ENCODE measurements around the gene TIGD2. TPM values are rescaled to one million over a fixed set of nuclear protein-coding genes. Genes with fewer than 3 reads are reported as not detected.
A peak's percentile ranks its signal among the peaks of the same experiment; 100 is the strongest.

TIGD2 gene
- total RNA-seq (9.1 TPM), polyA plus RNA-seq (ENCODE audit: insufficient read depth, low read depth, low replicate concordance) (5.1 TPM)
- long read RNA-seq, donor 1, partial matches to known transcripts: 0 of 5 reads
- long read RNA-seq, donor 1, other reads (novel, unspliced or antisense): 0 of 5 reads
- long read RNA-seq, donor 2, partial matches to known transcripts: 0 of 8 reads
- long read RNA-seq, donor 2, other reads (novel, unspliced or antisense): 0 of 8 reads
- long read RNA-seq, donor 3, transcript TIGD2-201 (1 exons, 2,083 nt): major isoform, 6 of 7 reads
- long read RNA-seq, donor 3, partial matches to known transcripts: 0 of 7 reads
- long read RNA-seq, donor 3, other reads (novel, unspliced or antisense): 0 of 7 reads
- long read RNA-seq, donor 4, partial matches to known transcripts: 0 of 2 reads
- long read RNA-seq, donor 4, other reads (novel, unspliced or antisense): 0 of 2 reads
- long read RNA-seq, donor 5, partial matches to known transcripts: 0 of 1 reads
- long read RNA-seq, donor 5, other reads (novel, unspliced or antisense): 0 of 1 reads
- long read RNA-seq, donor 6, transcript TIGD2-201 (1 exons, 2,083 nt): major isoform, 5 of 8 reads
- long read RNA-seq, donor 6, partial matches to known transcripts: 0 of 8 reads
- long read RNA-seq, donor 6, other reads (novel, unspliced or antisense): 0 of 8 reads
- long read RNA-seq, donor 7, partial matches to known transcripts: 0 of 6 reads
- long read RNA-seq, donor 7, other reads (novel, unspliced or antisense): 0 of 6 reads
- long read RNA-seq, donor 8, transcript TIGD2-201 (1 exons, 2,083 nt): major isoform, 5 of 6 reads
- long read RNA-seq, donor 8, partial matches to known transcripts: 0 of 6 reads
- long read RNA-seq, donor 8, other reads (novel, unspliced or antisense): 0 of 6 reads
- long read RNA-seq, donor 9, partial matches to known transcripts: 0 of 2 reads
- long read RNA-seq, donor 9, other reads (novel, unspliced or antisense): 0 of 2 reads
- long read RNA-seq, donor 10, transcript TIGD2-201 (1 exons, 2,083 nt): major isoform, 6 of 9 reads
- long read RNA-seq, donor 10, partial matches to known transcripts: 0 of 9 reads
- long read RNA-seq, donor 10, other reads (novel, unspliced or antisense): 0 of 9 reads

GRCh38 chr4:89110986-89111832 lies at the start of gene TIGD2:
TIGD2 (plus strand) TSS chr4:89111533; CDS start chr4:89112975, 1,442 bp downstream.
- H3K27me3 ChIP-seq (ENCODE audit: control insufficient read depth, insufficient read depth, low read length): no peaks in the 10 kb centered on the region
- TF ChIP-seq CTCF (IDR thresholded peaks at IDR 0.05; ENCODE audit: borderline replicate concordance, extremely low read depth, insufficient read depth): peak; percentile 56
- peak; percentile 92 to 97 (median 95) for DNase-seq
- H3K9me3 ChIP-seq (ENCODE audit: control insufficient read depth in 2 of 3, insufficient read depth in 1 of 3, low read length in 3 of 3): no peaks in the 10 kb centered on the region
- H3K4me1 ChIP-seq (ENCODE audit: control insufficient read depth in 2 of 3, insufficient read depth in 2 of 3, low read depth in 1 of 3, low read length in 3 of 3): peaks cover 0 to 9% (median 3%) of the 10 kb centered on the region in 3 donors
- peak within 1 kb of the TSS; percentile 71 to 79 (median 79) for H3K4me3 ChIP-seq (ENCODE audit: low read length in 3 of 3)
- peak within 1 kb of the TSS; percentile 64 to 76 (median 65) for H3K9ac ChIP-seq (ENCODE audit: low read length in 3 of 3)
- intact Hi-C loops (cut with DNase I): no loop called here
- no peaks in the 10 kb centered on the region for H3K36me3 ChIP-seq (ENCODE audit: control insufficient read depth in 2 of 3, insufficient read depth in 3 of 3, low read length in 3 of 3)
- peak within 1 kb of the TSS; percentile 76 to 81 for H3K27ac ChIP-seq (ENCODE audit: low read depth in 2 of 2, low read length in 2 of 2)
- FAIRE-seq: no peak

GRCh38 chr4:89064848-89065247 lies 46.5 kb upstream of the TIGD2 start:
- no peaks in the 10 kb centered on the region for H3K9me3 ChIP-seq (ENCODE audit: control insufficient read depth in 2 of 3, insufficient read depth in 1 of 3, low read length in 3 of 3)
- no peaks in the 10 kb centered on the region for H3K27me3 ChIP-seq (ENCODE audit: control insufficient read depth, insufficient read depth, low read length)
- H3K4me1 ChIP-seq (ENCODE audit: control insufficient read depth in 2 of 3, insufficient read depth in 2 of 3, low read depth in 1 of 3, low read length in 3 of 3): no peaks in the 10 kb centered on the region
- intact Hi-C loops (cut with DNase I): no loop called here
- no peaks in the 10 kb centered on the region for H3K36me3 ChIP-seq (ENCODE audit: control insufficient read depth in 2 of 3, insufficient read depth in 3 of 3, low read length in 3 of 3)
- TF ChIP-seq CTCF (IDR thresholded peaks at IDR 0.05; ENCODE audit: borderline replicate concordance, extremely low read depth, insufficient read depth): no peak
- H3K9ac ChIP-seq (ENCODE audit: low read length in 3 of 3): no peak overlapping the region
- no peak overlapping the region for H3K4me3 ChIP-seq (ENCODE audit: low read length in 3 of 3)
- DNase-seq (no peak), FAIRE-seq (no peak)
- no peak overlapping the region for H3K27ac ChIP-seq (ENCODE audit: low read depth in 2 of 2, low read length in 2 of 2)

- FAIRE-seq (no peak), DNase-seq (no peak)
- no peak overlapping the region for H3K4me3 ChIP-seq (ENCODE audit: low read length in 3 of 3)
- TF ChIP-seq CTCF (IDR thresholded peaks at IDR 0.05; ENCODE audit: borderline replicate concordance, extremely low read depth, insufficient read depth): no peak
- H3K9ac ChIP-seq (ENCODE audit: low read length in 3 of 3): no peak overlapping the region
- H3K36me3 ChIP-seq (ENCODE audit: control insufficient read depth in 2 of 3, insufficient read depth in 3 of 3, low read length in 3 of 3): no peaks in the 10 kb centered on the region
- no peaks in the 10 kb centered on the region for H3K9me3 ChIP-seq (ENCODE audit: control insufficient read depth in 2 of 3, insufficient read depth in 1 of 3, low read length in 3 of 3)
- H3K4me1 ChIP-seq (ENCODE audit: control insufficient read depth in 2 of 3, insufficient read depth in 2 of 3, low read depth in 1 of 3, low read length in 3 of 3): no peaks in the 10 kb centered on the region
- intact Hi-C loops (cut with DNase I): no loop called here
- no peak overlapping the region for H3K27ac ChIP-seq (ENCODE audit: low read depth in 2 of 2, low read length in 2 of 2)
- H3K27me3 ChIP-seq (ENCODE audit: control insufficient read depth, insufficient read depth, low read length): no peaks in the 10 kb centered on the region
These were observed 43.9 kb upstream of the TIGD2 start for GRCh38 chr4:89067417-89067816.
